HG03521 (cell line): ENCODE data around the gene RHEB.

Experiments used
- ATAC-seq: cut with Tn5 transposase; IDR thresholded peaks from one replicate; pipeline ENCODE4 v1.9.1; 2021; ENCODE audit warnings: mild to moderate bottlenecking, moderate library complexity; ENCODE audit not compliant: unreplicated experiment

RHEB gene, protein sequence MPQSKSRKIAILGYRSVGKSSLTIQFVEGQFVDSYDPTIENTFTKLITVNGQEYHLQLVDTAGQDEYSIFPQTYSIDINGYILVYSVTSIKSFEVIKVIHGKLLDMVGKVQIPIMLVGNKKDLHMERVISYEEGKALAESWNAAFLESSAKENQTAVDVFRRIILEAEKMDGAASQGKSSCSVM

DNA sequence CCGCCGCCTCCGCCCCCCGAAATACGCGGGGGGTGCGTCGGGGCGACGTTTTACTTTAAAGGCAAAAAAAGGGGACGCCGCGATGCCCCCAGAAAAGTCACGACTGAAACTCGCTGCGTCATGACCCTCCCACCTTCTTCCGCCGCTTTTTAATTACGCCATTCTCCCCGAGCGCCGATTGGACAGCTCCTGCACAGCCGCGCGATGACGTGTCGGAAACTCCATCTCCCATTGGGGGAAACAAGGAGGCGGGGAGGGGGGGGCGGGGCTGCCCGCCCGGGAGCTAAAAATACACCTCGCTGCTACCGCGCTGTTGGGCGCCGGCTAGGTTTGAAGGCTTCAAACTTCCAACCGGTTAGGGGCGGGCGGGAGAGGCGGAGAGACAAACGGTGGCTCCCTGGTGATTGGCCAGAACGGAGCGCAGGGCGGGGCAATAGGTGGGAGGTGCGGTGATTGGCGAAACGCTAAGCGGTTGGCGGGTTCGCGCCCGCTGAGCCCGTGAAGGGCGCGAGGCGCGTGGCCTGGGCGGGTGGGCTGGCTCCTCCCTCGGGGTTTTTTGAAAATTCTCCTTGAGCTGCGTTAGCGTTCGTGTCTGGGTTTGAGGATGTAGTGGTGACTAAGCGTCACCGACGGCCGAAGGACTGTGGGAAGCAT is at the start of gene RHEB:
Gene RHEB (minus strand): TSS at position 131 of the 654 bp plus-strand sequence. CDS start 384 bp downstream, outside the sequence.
- ATAC-seq: peak; percentile 74

DNA sequence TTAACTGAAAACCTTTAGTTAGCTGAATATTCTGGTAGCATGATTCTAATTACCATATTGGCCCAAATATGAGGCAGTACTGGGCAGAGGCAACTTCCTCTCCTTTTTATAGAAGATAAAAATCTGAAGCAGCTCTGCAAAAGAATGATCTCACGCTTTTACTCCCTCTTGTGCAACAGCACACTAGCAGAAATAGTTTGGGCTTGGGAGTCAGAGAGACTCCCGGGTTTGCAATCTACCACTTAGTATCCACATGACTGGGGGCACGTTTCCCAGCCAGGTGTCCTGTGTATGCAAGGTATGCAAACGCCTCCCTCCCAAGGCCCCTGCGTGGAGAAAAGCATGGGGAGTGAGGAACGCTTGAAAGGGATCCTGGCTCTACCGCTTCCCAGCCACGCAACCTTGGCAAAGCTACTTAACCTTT is 47.2 kb upstream of the RHEB start:
- no peak for ATAC-seq

DNA sequence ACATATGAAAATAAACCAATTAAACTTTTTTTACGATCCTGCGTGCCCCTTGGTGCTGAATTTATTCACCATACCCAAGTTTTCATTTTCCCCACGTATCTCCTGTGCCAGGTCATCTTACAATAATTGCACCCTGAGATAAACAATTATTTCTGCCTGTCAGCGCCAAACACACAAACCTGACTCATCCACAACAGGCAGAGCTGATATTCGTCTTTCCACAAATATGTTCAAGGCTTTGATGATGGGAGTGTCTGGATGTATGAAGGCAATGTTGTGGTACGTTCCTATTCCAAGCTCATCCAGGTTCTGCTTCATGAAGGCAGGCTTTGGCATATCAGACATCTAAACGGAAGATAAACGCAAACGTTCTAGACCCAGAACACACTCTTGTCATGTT is 45.8 kb upstream of the RHEB start:
- ATAC-seq: no peak

DNA sequence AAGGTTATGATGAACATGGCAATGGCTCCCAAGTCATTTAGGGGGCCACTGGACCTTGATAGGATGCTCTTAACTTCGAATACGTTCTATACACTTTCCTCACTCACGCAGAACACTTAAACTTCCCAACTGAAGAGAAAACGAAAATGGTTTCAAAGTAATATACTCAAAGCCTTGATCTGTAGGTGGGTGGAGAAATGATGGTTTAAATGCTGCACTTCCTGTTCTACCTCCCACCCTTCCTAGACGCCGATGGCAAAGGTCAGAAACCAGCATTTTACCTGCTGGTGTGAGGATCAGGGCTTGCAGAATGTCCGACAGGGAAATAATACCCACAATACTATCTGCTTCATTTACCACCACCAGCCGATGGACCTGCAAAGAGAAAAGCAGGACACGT is 40.5 kb upstream of the RHEB start:
- no peak for ATAC-seq

DNA sequence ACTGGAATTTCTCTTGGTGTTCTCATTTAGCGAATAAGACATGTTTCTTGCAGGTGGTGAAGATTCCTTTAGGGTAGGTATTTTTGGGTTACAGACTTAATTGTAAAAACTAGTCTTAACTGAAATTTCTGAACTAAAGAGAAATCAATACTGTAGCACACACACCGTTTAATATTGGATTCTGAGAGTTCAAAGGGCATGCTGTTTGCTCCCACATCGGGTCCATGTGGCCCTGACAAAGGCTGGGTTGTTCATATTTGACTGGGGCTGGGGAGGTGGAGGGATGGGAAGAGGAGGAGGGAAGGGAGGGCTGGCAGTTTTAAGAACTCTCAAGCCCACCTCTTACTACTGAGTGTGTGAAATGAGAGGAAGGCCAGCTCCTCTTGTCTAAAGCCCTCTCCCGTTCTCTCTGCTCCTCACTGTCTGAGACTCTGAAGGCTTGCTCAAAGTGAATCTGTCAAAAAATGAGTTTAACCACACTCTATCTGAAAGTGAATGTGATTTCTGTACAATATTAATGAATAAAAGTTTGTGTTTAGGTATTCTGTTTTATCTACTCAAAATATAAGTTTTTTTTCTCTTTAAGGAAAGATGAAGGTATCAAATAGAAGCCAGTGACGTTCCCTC is 40.0 kb upstream of the RHEB start:
- ATAC-seq: no peak

DNA sequence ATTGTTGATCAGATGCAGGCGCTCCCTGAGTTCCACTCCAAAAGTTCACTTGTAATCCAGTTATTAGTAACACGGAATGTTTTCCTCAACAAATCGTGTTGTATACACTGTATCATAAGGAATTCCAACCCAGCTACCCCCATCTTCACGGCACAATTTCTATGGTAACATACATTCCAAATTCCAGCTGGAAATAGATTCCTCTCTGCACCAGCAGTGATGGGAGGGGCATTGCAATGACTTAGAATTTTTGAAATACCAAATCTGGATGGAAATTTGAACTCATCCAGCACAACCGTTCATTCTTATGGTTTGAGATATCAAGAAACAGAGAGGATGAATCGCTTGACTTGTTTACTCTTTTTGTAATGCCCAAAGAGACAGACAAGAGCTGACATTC is 38.9 kb upstream of the RHEB start:
- no peak for ATAC-seq

DNA sequence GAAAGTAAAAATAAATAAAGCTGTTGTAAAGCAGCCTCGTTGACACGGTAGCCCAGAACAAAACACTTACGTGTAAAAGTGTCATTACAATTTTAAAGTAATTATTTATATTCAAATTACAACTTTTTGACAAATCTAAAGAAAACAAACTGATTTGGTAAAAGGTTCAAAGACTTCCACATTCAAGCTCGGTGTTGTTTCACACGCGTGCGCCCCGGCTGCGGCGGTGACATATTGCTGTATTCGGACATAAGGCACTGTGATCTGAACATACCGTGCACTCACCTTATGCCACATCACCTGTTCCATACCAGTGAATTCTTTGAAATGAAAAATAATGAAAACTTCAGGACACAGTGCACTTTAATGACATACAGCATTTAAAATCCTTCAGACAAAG is 36.9 kb upstream of the RHEB start:
- no peak for ATAC-seq

DNA sequence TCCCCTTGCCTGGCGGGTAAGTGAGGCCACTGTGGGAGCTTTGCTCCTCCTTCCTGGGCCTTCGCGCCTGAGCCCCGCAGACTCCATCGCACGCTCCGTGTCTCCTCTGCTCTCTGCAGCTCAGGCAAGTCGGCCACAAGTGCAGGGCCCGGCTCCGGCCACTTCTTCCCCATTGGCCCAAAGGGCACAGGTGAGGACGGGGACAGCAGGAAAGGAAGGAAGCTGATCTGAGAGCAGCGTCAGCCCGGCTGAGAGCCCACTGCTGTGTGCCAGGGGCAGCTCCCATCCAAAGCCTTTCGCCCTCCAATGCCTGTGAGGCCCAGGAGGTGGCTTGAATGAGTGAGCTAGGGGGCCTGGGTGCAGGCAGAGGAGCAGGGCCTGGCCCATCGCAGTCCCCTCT is 33.7 kb upstream of the RHEB start:
- no peak for ATAC-seq

DNA sequence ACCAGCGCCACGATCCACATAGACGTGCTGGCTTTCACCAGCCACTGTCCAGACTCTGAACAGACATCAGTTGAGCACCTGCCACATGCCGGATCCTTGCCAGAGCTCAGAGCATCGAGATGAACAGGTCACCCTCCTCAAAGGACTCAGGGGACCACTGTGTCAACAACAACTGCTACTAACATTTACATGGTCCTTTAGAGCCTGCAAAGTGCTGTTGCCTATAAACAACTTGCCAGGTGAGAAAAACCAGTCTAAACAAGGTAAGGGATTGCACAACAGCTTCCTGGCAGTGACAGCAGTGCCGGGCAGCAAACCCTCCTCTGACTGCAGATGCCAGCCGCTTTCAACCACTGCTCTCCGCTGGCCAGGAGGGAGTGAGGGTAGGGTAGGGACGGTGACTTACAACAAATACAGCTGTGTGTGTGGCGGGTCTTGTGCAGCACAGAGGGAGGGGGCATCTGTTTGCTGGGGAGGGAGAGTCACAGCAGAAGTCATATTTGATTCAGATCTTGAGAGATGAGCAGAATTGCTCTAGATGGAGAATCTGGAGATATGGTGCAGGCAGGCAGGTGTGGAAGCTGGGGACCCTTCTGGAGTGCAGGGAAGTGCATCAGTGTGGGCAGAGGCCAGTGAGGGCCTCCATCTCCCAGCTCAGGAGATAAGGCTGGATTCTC is 32.8 kb upstream of the RHEB start:
- no peak for ATAC-seq

DNA sequence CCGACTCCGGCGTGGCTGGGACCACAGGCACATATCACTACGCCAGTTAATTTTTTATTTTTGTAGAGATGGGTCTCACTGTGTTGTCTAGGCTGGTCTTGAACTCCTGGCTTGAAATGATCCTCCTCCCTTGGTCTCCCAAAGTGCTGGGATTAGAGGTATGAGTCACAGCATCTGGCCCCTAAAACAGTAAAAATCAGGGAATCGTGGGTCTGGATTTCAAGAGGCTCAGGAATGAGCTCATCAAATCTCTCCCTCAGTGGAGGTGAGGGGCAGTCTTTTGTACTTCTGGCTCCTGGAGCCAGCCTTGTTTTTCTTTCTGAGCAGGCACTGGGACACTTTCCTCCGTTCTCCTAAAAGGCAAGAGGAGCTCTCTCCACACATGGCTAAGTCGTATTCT is 32.1 kb upstream of the RHEB start:
- no peak for ATAC-seq

DNA sequence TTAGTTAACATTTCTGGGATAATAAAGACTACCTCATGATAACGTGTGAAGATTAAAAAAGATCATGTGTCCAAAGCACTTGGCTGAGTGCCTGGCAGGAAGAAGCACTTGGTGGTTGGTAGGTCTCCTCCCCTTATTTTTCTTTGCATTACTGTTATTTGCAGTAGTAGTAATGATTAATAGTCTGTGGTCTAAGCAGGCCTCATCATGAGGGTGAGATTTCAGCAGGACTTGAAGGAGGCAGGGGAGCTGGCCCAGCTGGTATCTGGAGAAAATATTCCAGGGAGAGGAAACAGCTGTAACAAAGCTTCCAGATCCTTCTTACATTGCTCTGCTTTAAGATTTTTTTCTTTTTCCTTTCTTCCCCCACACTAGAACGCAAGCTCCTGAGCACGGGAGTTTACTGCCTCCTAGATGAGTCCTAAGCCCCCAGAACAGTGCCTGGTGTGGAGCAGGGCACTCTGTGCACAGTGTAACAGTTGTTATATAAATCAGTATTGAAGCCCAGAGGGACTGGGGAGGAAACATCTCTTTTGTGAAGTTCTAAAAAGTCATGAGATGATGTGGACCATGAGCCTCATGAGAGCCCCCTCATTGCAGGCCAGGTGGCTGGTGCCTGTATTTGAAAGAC is 31.1 kb upstream of the RHEB start:
- no peak for ATAC-seq

DNA sequence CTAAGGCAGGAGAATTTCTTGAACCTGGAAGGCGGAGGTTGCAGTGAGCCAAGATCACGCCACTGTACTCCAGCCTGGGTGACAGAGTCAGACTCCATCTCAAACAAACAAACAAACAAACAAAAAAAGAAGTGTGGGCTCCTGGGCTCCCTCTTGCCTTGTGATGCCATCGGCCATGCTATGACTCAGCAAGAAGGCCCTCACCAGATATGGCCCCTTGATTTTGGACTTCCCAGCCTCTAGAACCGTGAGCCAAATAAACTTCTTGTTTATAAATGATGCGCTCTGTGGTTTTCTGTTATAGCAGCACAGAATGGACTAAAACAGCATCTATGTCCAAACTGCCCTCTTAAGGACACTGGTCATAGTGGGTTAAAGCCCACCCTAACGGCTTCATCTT is 29.9 kb upstream of the RHEB start:
- no peak for ATAC-seq

DNA sequence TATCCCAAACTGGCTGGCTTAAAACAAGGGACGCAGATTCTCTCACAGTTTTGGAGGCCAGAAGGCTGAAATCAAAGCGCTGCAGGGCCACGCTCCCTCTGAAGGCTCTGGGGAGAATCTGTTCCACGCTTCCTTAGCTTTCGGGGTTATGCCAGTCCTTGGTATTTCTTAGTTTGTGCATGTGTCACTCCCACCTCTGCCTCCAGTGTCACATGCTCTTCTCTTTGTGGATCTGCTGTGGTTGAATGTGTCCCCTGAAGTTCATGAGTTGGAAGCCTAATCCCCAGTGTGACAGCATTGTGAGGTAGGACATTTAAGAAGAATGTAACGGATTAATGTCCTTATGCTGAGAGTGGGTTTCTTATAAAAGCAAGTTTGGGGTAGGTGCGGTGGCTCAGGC is 29.4 kb upstream of the RHEB start:
- ATAC-seq: no peak

DNA sequence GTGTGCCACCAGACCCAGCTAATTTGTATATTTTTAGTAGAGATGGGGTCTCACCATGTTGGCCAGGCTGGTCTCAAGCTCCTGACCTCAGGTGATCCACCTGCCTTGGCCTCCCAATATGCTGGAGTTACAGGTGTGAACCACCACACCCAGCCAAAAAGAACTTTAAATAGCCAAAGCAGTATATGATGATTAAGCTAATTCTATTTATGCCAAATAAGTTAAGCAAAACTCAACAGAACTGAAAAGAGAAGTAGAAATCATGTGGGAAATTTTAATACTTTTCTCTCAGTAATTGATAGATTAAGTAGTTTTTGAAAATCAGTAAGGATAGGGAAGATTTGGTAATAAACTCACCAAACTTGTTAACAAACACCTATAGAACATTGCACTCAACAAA is 24.5 kb upstream of the RHEB start:
- no peak for ATAC-seq

DNA sequence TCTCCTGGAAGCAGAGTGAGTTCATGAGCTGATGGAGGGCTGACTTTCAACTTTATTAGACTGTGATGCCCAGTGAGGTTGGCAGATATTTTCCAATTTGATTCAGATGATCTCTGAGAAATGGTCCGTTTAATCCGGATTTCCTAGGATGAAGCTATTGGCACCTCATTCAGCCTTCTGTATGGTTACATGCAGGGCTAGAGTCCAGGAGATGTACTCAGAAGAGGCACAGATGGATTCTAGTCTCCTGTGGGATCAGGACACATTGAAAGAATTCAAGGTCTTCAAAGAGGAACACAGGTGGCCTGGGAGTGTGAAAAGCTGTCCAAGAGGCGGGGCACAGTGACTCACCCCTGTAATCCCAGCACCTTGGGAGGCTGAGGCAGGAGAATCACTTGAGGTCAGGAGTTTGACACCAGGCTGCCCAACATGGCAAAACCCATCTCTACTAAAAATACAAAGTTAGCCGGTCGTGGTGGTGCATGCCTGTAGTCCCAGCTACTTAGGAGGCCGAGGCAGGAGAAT is 23.0 kb upstream of the RHEB start:
- ATAC-seq: no peak

DNA sequence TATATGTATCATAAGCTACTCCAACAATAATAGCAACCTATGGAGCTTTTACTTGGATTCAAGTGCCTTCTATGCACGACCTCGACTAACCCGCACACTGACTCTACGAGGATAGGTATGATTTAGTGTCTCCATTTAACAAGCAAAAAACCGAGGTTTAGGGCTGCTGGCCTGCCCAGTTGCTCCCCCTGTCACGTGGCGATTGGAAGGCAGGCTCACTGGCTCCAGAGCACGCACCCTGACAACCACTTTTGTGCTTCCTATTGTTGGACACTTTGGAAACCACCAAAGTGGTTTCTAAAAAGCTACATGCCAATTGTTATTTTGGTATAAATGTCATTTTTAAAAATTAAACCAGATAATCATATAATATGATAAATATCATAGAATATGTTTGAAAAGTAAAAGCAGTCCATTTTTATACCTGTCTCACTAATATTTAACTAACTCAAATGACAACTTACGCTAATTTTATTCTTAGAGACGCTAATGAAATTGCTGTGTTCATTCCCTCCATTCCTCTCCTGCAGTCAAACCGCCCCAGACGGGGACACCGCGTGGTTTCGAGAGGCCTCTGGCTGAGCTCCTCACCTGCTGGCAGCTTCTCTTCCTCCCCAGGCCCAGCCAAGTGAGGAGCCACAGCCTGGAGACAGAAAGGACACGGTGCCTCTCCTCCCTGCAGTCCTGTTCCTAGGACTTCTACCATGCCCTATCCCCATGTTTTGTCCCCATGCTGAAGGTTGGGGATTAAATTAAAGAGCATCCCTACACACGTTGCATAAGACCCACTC is 22.2 kb upstream of the RHEB start:
- no peak for ATAC-seq

DNA sequence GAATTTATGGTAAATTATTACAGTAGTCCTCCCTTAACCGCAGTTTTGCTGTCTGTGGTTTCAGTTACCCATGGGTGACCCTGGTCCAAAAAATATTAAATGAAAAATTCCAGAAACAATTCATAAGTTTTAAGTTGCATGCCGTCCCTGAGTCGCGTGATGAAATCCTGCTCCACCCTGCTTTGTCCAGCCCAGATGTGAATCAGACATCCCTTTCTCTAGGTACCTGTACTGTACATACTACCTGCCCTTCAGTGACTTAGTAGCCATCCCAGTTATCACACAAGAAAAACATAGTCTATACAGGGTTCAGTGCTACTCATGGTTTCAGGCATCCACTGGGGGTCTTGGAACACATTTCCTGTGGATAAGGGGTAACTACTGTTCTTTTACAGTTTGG is 20.5 kb upstream of the RHEB start:
- ATAC-seq: no peak

DNA sequence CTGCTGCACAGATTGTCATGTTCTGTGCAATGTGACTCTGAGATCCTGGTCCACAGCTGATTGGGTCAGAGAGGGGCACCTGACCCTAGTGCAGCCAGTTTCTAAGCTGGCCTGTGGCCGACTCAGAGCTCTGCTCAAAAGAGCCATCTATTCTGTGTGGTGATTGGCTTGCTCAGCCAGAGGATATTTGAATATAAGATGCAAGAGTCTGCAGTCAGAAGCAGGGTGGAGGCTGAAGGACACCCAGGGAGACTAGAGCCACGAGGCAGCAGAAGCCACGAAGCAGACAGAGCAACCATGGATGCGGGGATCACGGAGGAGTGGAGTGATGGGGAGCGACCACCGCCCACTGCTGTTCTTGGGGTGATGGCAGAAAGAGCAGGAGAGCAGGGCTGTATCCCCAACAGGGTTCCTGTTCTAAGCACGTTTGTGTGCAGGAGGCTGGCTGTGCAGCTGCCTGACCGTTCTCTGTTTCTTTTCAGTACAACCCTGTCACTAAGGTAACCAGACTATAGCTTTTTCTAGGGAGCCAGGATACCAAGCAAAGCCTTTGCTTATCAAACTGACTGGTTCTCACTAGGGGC is 19.5 kb upstream of the RHEB start:
- ATAC-seq: no peak

DNA sequence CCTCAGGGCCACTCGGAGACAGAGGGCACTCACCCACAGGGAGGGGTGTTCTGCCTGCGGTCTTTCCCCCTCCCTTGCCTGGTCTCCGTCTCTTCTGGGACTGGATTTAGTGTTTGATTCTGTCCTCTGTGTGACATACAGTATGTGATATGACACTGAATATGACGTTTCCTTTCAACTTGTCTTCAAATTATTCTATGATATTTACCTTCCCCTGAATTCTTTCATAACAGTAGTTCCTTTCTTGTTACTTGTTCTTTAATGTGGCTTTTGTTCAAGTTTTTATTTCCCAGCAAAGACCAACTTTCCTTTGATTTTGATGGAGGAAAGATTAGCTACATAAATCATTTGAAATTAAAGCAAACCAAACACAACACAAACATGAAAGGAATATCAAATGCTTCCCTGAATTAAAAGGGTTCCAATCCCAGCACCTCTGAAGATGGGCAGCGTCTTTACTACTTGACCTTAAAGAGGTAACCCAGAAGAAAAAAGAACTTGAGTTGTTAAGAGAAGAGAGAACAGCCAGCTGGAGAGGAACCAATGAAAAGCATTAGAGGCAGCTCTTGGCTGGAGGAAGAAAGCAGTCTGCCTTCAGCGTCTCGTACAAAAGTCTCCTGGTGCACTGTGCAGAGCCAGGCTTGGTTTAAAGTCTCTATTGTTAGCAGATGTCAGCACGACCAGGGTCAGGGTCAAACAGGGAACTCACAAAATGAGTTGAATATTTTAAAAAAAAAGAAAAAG is 18.3 kb upstream of the RHEB start:
- ATAC-seq: no peak
